ENCODE results near the gene CA12. TPM values are rescaled to one million over a fixed set of nuclear protein-coding genes. Genes with fewer than 3 reads are reported as not detected.

Gene CA12
- total and polyA plus RNA-seq, 2 donors (not counting 3 experiments of a cell fraction or from before 2014, with no cell fraction given) = 1.1 to 5.9 TPM

DNA sequence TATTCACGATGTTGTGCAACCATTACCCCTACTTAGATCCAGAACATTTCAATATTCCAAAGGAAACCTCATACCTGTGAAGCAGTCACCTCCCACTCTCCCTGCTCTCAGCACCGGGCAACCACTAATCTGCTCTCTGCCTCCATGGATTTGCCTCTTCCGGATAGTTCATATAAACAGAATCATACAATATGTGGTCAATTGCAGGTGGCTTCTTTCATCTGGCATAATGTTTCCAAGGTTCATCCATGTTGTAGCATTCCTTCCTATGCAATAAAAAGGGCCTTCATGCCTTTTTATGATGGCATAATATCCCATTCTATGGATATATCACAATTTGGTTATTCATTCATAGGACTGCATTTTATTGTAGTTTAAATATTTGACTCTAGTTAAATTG is 23.9 kb downstream of the CA12 start:
- intact Hi-C loops (cut with micrococcal nuclease) = no loop called here
- Histone ChIP-seq H3K4me1 (ENCODE audit: control insufficient read depth, extremely low read depth, insufficient read depth, low read length) (no peaks in the 10 kb centered on the region), H3K4me3 (replicated peaks in 1 of 3; ENCODE audit: insufficient read depth in 1 of 3, low read depth in 1 of 3, low read length in 3 of 3) (no peak overlapping the region), H4K20me1 (replicated peaks; ENCODE audit: control insufficient read depth, extremely low read depth, insufficient read depth, low read length) (no peaks in the 10 kb centered on the region), H3K36me3 (ENCODE audit: control insufficient read depth in 2 of 2, extremely low read depth in 1 of 2, insufficient read depth in 2 of 2, low read length in 2 of 2) (no peaks in the 10 kb centered on the region), H3K9me3 (replicated peaks; ENCODE audit: control insufficient read depth, insufficient read depth, low read length) (no peaks in the 10 kb centered on the region), H2AFZ (ENCODE audit: low read depth, low read length) (no peak overlapping the region), H3K27me3 (ENCODE audit: control insufficient read depth in 2 of 2, insufficient read depth in 2 of 2, low read length in 2 of 2) (peaks cover 0 to 10% of the 10 kb centered on the region in 2 experiments), H3K9ac (replicated peaks; ENCODE audit: extremely low read depth, insufficient read depth, low read length) (no peak overlapping the region), H3K9me1 (replicated peaks; ENCODE audit: control insufficient read depth, extremely low read depth, insufficient read depth, low read length) (no peaks in the 10 kb centered on the region), H3K79me2 (ENCODE audit: control insufficient read depth, insufficient read depth, low read length) (no peaks in the 10 kb centered on the region), H3K27ac (ENCODE audit: insufficient read depth, low read depth, low read length) (no peak overlapping the region), H3K4me2 (ENCODE audit: insufficient read depth, low read length) (no peak overlapping the region)
- no TSS peak for BruUV-seq (replicated peaks)
- dilution Hi-C loops (cut with MboI; ENCODE audit: extremely low pct_ligation_motif_present, low sequenced_read_pairs) = no loop called here
- no peak for DNase-seq (ENCODE audit: low read depth, low spot score)
- CTCF ChIA-PET = interaction anchor here (2.3 kb wide), 1 partner anchor 10 kb away, joined by 5 read pairs; no protein-coding TSS in a partner anchor
- no peak for FAIRE-seq
- TF ChIP-seq, protein P1, sequence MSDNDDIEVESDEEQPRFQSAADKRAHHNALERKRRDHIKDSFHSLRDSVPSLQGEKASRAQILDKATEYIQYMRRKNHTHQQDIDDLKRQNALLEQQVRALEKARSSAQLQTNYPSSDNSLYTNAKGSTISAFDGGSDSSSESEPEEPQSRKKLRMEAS (IDR thresholded peaks at IDR 0.05; ENCODE audit: insufficient read depth, insufficient read length) = no peak
- TF ChIP-seq MYC (IDR thresholded peaks at IDR 0.05; ENCODE audit: low read depth, low read length) (no peak), EZH2 (IDR thresholded peaks at IDR 0.05; ENCODE audit: borderline replicate concordance, low read depth, low read length, severe bottlenecking) (no peak), JUN (IDR thresholded peaks at IDR 0.05; ENCODE audit: borderline replicate concordance, insufficient read depth, insufficient read length, low read depth) (no peak), POLR2AphosphoS5 (IDR thresholded peaks at IDR 0.05; ENCODE audit: insufficient read depth, low read depth, low read length) (no peak), GATA2 (IDR thresholded peaks at IDR 0.05; ENCODE audit: insufficient read depth, insufficient read length, low read depth, low read length) (no peak), FOS (IDR thresholded peaks at IDR 0.05; ENCODE audit: borderline replicate concordance, insufficient read depth, low read length) (no peak)
- TF ChIP-seq, protein P2, sequence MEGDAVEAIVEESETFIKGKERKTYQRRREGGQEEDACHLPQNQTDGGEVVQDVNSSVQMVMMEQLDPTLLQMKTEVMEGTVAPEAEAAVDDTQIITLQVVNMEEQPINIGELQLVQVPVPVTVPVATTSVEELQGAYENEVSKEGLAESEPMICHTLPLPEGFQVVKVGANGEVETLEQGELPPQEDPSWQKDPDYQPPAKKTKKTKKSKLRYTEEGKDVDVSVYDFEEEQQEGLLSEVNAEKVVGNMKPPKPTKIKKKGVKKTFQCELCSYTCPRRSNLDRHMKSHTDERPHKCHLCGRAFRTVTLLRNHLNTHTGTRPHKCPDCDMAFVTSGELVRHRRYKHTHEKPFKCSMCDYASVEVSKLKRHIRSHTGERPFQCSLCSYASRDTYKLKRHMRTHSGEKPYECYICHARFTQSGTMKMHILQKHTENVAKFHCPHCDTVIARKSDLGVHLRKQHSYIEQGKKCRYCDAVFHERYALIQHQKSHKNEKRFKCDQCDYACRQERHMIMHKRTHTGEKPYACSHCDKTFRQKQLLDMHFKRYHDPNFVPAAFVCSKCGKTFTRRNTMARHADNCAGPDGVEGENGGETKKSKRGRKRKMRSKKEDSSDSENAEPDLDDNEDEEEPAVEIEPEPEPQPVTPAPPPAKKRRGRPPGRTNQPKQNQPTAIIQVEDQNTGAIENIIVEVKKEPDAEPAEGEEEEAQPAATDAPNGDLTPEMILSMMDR (IDR thresholded peaks at IDR 0.05; ENCODE audit: extremely low read depth in 1 of 2, insufficient read depth in 1 of 2, low read depth in 1 of 2, low read length in 2 of 2) = no peak
- POLR2A ChIA-PET = no interaction called here

Data from endothelial cell of umbilical vein (primary cell).